ENCODE data around the gene RAP1GAP. TPM values are rescaled to one million over a fixed set of nuclear protein-coding genes. Genes with fewer than 3 reads are reported as not detected.
"Not testable (repeated sequence)": the region's sequence is repeated elsewhere in the genome, so short reads cannot be mapped to it uniquely, and the experiment has no call there.

Gene RAP1GAP
- polyA plus RNA-seq, 5 donors, result 21.3 to 57.9 (median 47.0) TPM

DNA sequence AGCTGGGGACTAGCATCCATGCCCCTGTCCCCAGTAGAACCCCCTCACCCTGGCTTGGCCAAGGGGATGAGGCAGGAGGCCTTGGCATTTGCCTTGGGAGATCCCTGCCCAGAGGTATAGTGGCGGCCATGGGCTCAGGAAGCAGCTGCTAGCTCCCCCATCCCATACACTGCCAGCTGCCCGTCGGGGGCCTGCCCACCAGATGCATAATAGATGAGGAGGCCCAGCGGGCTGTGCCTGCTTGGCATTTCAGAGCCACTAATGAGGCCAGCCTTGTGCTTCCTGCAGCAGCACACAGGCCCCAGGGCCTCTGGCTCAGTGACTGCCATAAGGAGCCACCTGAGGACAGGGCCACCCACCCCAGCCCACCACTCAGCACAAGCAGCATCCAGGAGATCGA is 23.6 kb downstream of the RAP1GAP start:
- DNase-seq, result no peak

DNA sequence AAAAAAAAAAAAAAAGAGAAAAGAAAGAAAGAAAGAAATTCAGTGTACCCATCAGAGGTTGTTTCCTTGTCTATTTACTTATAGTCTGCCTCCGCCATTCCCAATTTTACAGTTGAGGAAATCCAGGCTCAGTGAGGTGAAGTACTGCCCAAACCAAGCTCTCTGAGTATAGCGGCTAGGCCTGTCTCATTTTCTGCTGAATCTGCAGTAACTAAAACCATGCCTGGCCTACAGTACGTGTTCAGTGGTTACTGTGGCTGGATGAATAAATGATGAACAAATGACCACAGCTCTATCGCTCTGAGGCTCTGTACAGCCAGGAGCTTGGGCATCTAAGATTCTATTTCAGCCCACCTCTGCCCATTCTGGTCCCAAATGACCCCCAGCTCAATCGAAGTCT is 24.3 kb downstream of the RAP1GAP start:
- DNase-seq, result no peak

DNA sequence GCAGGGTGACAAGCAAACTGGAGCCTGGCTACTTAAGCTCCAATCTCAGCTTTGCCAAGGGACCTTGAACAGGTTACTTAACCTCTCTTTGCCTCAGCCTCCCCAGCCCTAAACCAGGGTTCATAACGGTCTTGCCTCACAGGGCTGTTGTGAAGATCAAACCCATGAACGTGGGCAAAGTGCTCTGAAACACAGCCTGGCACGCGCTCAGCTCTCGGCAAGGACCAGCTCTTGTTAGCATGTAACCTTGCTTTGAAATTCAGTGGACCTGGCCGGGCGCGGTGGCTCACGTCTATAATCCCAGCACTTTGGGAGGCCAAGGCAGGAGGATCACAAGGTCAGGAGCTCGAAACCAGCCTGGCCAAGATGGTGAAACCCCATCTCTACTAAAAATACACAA is 24.8 kb downstream of the RAP1GAP start:
- DNase-seq, result no peak

DNA sequence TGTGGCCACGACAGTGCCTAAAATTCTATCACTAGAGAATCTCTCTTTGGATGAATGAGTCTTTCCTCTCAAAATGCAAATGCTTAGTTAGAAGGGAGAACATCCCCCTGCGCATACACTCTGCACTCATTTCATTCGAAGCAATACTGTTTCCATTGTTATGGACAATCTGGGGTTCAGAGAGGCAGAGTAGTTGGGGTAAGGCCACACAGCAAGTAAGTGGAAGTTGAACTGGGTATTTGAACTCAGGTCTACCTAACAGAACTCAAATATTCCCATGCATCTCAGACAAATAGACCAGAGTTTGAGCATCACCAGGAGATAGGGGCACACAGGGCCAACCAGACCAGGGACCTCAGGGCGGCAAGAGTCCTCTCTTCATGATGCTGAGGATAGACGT is 25.5 kb downstream of the RAP1GAP start:
- no peak for DNase-seq

DNA sequence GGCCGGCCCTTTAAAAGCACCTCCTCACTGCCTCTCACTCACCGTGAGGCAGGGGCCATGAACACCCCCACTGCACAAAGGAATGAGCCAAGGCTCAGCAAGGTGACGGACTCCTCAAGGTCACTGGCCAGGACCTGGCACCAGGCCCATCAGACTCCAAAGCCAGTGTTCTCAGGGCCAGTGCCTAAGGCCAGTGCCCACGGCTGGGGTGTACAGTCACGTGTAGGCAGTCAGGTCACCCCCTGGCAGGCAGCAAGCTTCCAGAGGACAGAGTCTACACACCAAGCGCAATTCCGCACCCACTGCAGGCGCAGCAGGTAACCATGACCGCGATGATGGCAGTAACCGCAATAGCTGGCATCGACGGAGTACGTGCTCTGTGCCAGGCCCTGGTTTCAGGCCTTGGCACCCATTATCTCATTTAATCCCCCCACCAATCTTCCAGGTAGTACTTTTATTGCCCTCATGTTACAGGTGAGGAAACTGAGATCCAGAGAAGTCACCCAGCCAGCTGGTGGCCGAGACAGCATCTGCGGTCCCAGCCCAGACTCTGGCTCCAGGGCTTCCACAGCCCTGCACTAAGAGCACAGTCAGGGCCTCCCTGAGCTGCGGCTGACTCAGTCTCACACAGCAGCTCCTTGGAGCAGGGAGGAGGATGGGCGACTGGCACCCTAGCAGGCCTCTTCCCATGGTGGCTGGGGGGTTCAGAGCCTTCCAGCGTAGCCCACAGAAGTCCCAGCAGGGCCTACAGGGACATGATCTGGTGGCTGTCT is 27.0 kb downstream of the RAP1GAP start:
- DNase-seq, result no peak

DNA sequence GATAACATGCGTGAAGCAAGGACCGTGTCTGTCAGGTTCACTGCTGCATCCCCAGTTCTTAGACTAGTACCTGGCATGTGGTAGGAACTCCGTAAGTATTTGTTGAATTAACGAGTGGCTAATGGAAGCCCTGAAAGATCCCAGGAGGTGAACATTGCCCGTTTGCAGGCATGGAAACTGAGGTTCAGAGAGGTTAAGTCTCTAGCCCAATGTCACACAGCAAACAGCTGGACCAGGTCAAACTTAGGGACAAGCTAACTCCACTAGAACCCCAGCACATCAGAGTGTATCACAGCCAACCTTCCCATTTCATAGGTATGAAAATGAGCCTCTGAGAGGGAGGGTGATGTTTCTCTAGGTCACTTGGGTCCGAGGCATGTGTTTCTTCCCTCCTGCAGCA is 27.6 kb downstream of the RAP1GAP start:
- no peak for DNase-seq

DNA sequence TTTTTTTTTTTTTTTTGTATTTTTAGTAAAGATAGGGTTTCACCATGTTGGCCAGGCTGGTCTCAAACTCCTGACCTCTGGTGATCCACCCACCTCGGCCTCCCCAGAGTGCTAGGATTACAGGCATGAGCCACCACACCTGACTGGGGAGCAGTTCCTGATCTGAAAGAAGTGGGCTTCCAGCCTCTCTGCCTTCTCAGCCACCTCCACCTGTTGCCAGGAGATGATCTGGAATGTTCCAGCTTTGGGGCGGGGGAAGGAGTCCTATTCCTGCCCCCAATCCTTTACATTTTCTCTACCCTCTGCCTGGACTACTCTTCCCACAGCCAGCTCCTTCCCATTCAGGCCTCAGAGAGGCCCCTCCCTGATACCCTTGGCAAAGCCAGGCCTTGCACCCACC is 28.1 kb downstream of the RAP1GAP start:
- DNase-seq, result no peak

DNA sequence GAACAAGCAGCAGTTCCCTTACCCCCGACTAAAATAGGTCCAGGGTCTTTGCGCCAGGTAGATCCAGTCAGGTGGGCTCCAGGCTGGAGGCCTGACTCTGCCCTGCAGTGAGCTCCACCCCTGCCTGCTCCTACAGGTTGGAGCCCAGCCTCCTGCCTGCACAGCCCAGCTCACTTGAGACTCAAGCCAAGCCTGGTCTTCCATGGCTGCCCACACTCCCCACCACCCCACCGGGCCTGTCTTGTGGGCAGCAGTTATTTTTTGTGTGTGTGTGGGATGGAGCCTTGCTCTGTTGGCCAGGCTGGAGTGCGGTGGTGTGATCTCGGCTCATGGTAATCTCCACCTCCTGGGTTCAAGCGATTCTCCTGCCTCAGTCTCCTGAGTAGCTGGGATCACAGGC is 28.5 kb downstream of the RAP1GAP start:
- DNase-seq, result no peak

DNA sequence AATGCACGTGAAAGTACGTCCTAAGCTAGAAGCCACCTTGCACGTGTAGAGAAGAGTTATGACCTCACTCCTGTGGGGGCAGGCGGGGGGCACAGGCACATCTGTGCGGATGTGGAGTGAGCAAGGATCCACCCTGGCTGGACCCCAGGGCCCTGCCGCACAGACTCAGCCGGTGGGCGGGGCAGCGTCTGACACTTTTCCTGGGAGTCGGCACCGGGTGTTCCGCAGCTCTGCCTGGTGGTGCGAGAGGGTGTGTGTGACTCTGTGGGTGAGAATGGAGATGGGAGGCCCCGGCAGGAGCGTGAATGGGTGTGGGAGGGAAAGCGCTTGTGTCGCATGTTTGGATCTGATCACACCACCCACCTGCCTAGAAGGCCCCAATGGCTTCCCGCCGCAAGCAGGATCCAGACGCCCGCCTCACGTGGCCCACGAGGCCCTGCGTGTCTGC is 29.5 kb downstream of the RAP1GAP start:
- no peak for DNase-seq

DNA sequence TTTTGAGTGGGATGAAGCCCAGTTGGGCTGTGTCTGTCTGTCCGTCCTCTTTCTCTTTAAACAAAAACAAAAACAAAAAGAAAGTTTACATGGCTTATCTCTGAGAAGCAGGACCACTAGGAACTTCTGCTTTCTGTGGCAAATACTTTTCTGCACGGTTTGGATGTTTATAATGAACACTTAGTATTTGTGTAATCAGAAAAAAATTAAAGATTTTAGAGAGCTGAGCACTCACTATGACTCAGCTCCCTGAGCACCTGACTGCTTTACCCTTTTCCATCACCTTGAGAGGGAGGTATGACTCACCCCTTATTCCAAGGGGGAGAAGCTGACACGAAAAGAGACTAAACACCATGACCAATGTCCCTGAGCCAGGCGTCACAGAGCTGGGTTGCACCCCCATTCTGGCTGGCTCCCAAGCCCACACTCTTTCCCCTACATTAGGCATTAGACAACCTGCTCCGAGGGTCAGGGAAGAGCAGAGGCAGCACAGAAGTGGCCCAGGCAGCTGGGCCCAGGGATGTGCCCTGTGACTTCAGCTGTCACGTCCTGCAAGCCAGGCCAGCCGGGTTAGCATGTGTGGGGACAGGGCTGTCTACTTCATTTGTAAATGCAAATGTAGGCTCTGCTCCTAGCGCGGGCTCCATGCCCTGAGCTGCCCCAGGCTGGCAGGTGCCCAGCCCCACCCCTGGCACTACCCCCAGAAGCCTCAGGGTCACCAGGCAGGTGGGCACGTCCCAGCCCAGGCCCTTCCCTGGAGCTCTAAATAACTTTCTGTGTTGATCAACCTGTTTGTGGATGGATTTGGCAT is 30.4 kb downstream of the RAP1GAP start:
- no peak for DNase-seq

DNA sequence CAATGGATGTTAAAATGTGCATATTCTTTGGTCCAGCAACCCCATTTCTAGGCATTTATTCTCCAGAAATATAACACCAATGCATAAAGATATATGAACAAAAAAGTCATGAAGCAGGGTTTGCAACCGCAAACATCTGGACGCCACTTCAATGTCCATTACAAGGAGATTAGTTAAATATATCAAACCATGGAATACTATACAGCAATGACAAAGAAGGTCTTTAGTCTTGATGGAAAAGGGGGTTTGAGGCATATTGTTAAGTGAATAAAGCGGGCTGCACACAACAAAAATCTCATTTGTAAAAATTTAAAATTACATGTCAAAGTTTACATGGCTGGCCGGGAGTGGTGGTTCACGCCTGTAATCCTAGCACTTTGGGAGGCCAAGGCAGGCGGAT is 31.6 kb downstream of the RAP1GAP start:
- no peak for DNase-seq

DNA sequence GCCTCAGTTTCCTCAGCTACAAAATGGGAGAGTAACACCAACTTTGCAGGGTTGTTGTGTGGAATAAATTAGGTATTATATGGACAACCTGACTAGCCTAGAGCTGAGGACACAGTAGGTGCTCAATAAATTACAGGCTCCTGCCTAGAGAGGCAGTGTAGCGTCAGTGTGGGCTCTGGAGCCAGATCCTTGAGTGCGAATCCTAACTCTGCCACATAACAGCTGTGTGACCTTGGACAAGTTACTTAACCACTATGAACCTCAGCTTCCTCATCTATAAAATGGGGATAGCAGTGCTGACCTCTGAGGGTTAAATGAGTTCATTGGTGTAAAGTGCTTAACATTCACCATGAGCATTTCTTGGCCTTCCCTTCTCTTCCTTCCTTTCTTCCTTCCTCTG is 33.1 kb downstream of the RAP1GAP start:
- DNase-seq, result no peak

DNA sequence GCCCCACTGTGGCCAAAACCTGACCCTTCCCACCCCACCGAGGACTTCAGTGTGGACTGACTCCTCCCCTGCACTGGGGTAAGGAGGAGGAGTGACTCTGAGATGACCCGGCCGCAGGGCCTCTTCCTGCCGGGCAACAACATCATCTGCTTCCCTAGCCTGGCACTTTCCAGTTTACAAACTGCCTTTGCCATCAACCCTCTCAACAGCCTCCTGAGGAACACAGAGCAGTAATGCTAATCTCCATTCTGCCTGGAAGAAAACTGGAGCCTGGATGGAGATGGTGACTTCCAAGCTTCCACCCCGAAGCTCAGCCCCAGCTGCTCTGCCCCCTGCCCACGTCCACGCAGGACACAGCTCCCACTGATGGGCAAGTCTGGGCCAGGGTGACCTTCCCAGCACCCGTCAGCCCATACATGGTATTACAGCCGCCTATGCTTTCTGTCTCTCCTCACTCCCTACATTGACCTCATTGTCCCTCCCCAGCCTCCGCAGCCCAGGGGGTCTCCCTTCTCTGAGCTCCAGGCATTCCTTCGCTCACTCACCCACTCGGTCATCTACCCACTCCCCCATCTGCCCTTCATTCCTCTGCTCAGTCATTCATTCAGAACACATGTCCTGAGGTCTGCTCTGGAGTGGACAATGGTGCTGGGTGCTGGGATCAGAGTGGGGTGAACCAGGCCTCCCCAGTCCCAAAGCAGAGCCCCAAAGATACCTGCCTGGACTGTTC is 34.2 kb downstream of the RAP1GAP start:
- no peak for DNase-seq

DNA sequence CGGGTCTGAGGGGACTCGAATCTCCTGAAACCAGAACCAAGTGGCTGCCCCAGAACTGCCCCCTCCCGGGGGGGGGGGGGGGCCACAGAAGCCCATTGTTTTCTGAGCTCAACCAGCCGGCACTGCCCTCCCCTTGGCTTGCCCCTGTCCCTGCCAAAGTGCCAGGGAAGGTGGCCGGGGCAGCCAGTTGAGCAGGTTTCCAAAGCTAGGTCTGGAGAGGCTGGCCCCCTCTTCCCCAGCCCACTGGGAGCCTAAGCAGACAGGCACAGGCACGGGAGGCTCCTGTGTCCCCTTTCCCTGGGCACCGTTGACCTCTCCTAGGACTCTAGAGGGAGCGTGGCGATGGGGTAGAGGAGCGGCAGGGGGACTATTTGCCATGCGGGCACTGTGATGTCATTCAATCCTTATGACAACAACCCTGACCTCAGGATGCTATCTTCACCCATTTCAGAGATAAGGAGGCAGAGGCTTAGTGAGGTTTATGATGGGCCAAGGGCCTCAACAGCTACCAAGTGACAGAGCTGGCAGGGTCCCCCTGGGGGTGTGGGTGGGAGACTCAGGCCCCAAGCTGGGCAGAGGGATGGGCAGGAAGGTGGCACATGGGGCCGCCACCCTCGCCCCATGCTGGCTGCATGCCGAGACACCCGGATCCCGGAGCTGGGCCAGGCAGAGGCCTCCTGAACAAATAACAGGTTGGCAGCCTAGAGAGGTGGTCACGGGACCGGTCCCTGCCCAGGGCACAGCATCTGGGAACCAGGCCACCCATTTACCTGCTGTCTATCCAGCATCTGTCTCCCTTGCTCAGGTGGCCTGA is 35.0 kb downstream of the RAP1GAP start:
- no peak for DNase-seq

DNA sequence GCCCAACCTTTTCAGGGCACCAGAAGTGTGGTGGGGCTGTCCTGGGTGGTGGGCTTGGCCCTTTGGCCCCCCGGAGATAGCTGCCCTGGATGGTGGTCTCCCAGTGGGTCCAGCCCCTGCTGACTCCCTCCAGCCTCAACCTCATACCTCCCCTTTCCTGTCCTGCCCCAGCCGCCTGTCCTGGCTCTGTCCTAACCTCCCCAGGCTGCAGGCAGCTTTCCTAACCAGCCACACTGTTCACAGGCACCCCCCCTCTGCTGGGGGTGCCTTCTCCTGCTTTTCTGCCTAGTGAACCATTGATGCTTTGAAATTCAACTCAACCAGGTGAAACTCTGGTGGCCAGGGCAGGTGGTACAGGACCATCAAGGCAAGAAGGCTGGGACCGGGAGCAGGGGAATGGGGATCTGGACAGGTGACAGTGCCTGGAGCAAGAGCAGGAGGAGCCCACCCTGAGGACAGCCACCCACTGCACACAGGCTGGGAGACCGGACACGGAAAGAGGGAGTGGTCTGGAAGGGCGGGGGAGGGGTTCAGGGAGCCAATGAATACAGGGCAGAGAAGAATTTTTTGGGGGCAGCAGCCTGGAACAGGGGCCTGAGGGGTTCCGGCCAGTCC is 35.9 kb downstream of the RAP1GAP start:
- DNase-seq, result no peak

DNA sequence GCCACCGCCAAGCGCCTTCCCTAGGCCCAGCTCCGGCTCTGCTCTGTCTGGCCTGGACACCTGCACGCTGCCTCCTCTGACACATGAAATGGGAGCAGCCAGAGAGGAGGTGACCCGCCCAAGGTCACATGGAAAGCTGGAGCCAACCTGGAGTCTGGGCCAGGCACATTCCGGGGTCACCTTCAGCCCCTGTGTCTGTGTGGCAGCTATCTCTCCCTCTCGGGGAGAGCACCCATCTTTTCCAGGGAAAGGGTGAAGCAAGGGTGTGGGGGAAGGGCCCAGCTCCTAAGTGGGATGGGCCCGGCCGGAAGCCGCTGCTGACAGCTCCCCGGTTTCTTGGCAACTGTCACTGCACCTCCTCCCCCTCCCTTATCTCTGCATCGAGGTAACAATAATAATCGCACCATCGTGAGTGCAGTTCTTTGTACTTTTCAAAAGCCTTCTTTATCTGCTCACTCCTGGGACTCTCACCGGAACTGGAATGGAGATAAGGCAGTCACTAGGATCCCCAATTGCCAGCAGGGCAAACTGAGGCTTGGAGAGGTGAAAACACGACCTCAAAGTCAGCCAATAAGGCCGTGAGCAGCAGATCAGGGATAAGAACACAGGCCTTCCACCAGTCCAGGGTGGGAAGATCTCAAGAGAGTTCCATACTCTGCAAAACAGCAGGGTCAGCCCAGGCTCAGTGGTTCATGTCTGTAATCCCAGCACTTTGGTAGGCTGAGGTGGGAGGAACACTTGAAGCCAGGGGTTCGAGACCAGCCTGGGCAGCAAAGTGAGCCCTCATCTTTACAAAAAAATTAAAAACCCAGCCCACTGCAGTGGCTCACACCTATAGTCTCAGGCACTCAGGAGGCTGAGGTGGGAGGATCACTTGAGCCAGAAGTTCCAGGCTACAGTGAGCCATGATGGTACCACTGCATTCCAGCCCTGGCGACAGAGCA is 36.9 kb downstream of the RAP1GAP start:
- no peak for DNase-seq

DNA sequence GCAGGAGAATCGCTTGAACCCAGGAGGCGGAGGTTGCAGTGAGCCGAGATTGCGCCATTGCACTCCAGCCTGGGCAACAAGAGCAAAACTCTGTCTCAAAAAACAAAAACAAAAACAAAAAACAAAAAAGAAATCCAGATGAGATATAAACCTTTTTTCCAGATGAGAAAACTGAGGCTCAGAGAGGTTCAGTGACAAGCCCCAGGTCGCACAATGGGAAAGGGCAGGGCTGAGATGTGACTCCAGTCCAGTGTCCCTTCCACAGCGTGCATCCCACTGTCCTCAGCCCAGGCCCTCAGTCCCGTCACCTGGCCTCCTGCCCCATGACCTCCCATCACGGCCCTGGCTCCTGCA is 37.6 kb downstream of the RAP1GAP start:
- DNase-seq, result not testable (repeated sequence)

DNA sequence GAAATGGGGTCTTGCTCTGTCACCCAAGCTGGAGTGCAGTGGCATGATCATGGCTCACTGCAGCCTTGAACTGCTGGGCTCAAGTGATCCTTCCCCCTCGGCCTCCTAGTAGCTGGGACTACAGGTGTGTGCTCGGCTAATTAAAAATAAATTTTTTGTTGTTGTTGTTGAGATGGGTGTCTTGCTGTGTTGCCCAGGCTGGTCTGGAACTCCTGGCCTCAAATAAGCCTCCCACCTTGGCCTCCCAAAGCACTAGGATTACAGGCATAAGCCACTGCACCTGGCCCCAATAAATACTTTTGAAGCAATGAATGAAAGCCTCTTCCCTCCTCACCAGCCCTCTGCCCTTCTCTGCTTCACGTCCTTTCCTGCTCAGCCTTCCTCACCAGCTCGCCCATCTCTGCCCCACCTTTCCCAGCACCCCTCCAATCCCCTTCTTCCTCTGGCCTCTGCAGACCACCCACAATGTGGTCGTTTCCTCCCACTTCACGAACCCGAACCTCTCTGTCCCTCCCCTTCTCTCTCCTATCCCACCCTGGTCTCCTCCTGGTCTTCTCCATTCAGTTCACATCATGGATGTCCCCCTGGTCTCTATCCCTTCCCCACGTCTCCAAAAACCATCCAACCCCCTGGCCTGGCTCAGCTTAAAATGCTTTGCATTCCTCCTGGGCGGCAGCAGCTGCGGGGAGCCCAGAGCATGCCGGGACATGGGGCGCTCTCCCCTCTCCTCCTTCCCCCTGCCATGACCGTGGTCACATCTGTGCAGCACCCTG is 38.4 kb downstream of the RAP1GAP start:
- DNase-seq, result no peak

DNA sequence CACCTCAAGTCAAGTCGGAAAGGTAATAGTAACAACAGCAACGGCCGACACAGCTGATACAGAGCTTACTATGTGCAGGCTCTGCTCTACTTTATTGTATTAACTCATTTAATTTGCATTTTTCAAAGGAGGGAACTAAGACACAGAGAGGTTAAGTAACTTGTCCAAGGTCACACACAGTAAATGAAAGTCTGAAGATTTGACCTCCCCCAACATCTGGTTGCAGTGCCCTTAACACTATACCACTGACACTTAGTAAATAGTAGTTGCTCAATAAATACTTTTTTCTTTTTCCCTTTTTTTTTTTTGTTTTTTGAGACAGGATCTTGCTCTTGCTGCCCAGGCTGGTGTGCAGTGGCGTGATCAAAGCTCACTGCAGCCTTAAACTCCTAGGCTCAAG is 39.2 kb downstream of the RAP1GAP start:
- DNase-seq, result no peak
